GM06990 (cell line): ENCODE data around the gene JAGN1.
"Not testable (repeated sequence)": the region's sequence is repeated elsewhere in the genome, so short reads cannot be mapped to it uniquely, and the experiment has no call there.

Source experiments
- DNase-seq: peaks from one replicate; pipeline ENCODE4 v3.0.0-alpha.2; 2011; ENCODE audit not compliant: insufficient read length; ENCODE audit errors: extremely low read depth
- H3K27me3 ChIP-seq: replicated peaks from 2 replicates; pipeline ENCODE4 v1.6.0; 2011; ENCODE audit warnings: low read length; ENCODE audit not compliant: control insufficient read depth, insufficient read depth
- H3K36me3 ChIP-seq: 2 replicates; pipeline ENCODE4 v1.5.1; 2011; ENCODE audit warnings: low read length; ENCODE audit not compliant: control insufficient read depth, insufficient read depth
- H3K4me3 ChIP-seq: replicated peaks from 2 replicates; pipeline ENCODE4 v1.5.1; 2011; ENCODE audit warnings: low read depth, mild to moderate bottlenecking, control low read depth, low read length
- TF ChIP-seq, protein P1 (sequence below): IDR thresholded peaks from 2 replicates; pipeline ENCODE4 v1.5.1; 2011; ENCODE audit warnings: low read length, control low read depth, mild to moderate bottlenecking, inconsistent platforms; ENCODE audit not compliant: insufficient read depth, poor library complexity, severe bottlenecking

JAGN1 gene

GRCh38 chr3:9861201-9861600 lies 29.2 kb upstream of the JAGN1 start:
- no peak overlapping the region for H3K4me3 ChIP-seq
- no peaks in the 10 kb centered on the region; the same call in 1 of the 2 replicates for H3K27me3 ChIP-seq
- TF ChIP-seq, protein P1, sequence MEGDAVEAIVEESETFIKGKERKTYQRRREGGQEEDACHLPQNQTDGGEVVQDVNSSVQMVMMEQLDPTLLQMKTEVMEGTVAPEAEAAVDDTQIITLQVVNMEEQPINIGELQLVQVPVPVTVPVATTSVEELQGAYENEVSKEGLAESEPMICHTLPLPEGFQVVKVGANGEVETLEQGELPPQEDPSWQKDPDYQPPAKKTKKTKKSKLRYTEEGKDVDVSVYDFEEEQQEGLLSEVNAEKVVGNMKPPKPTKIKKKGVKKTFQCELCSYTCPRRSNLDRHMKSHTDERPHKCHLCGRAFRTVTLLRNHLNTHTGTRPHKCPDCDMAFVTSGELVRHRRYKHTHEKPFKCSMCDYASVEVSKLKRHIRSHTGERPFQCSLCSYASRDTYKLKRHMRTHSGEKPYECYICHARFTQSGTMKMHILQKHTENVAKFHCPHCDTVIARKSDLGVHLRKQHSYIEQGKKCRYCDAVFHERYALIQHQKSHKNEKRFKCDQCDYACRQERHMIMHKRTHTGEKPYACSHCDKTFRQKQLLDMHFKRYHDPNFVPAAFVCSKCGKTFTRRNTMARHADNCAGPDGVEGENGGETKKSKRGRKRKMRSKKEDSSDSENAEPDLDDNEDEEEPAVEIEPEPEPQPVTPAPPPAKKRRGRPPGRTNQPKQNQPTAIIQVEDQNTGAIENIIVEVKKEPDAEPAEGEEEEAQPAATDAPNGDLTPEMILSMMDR, result no peak
- DNase-seq, result no peak
- no peaks in the 10 kb centered on the region for H3K36me3 ChIP-seq

DNA sequence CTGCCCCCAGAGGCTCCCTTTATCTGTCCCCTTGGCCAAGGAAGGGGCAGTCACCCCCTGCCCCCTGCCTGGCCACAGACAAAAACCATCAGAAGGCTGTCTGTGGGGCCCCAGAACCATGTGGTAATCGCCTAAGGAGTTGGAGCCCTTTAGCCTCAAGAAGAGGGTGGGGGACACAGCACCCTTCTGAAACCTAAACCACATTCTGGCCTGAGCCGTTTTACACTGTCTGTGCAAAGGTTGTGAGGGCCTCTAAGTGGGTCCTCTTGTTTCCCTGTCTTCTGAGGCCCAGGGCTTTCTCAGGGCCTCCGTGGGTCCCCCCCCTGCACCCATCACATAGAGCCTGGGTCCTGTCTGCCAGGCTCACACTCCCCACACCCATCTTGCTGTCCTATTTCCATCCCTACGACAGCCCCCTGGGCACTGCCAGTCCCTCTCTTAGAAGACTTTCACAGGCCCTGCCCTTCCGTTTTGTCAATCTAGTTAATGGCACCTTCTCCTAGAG lies 28.7 kb upstream of the JAGN1 start:
- Histone ChIP-seq H3K36me3 (no peaks in the 10 kb centered on the region), H3K4me3 (no peak overlapping the region), H3K27me3 (no peaks in the 10 kb centered on the region; the same call in 1 of the 2 replicates)
- no peak for DNase-seq
- TF ChIP-seq, protein P1, result no peak

GRCh38 chr3:9862391-9863057 lies 27.9 kb upstream of the JAGN1 start:
- TF ChIP-seq, protein P1, result peak; percentile 16
- H3K4me3 ChIP-seq, result no peak overlapping the region
- H3K27me3 ChIP-seq, result no peaks in the 10 kb centered on the region; the same call in 1 of the 2 replicates
- no peak for DNase-seq
- H3K36me3 ChIP-seq, result no peaks in the 10 kb centered on the region

DNA sequence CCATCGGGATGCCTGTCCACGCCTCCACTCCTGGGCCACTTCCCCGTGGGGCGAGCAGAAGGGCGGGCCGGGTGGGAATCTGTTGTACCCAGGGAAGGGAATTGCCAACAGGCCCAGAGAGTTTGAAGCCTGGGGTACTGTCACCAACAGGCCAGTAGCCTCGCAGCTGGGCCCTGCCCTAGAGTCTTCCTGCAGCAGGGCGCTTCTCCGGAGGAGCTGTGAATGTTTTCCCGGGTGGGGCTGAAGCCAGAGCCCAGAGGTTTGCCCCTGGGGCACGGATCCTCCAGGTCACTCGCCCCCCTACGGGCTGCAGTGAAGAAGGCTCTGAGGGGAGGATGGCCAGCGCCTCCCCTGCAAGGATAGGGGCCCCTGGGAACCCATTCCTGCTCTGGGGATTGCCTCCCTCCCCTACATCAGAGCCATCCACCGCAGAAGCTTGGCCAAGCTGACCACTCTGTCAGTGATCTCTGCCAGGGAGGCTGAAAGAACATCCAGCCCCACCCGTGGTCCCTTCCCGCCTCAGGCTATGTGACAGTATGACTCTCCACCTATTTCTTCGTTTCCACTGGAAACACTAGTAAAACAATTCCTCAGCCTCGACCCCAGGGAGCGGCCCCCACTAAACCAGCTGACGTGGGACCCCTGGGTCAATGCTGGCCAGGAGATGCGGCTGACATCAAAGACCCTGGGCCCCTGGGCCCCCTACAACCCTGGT lies 27.2 kb upstream of the JAGN1 start:
- Histone ChIP-seq H3K36me3 (no peaks in the 10 kb centered on the region), H3K4me3 (no peak overlapping the region), H3K27me3 (no peaks in the 10 kb centered on the region; the same call in 1 of the 2 replicates)
- TF ChIP-seq, protein P1, result no peak
- no peak for DNase-seq

DNA sequence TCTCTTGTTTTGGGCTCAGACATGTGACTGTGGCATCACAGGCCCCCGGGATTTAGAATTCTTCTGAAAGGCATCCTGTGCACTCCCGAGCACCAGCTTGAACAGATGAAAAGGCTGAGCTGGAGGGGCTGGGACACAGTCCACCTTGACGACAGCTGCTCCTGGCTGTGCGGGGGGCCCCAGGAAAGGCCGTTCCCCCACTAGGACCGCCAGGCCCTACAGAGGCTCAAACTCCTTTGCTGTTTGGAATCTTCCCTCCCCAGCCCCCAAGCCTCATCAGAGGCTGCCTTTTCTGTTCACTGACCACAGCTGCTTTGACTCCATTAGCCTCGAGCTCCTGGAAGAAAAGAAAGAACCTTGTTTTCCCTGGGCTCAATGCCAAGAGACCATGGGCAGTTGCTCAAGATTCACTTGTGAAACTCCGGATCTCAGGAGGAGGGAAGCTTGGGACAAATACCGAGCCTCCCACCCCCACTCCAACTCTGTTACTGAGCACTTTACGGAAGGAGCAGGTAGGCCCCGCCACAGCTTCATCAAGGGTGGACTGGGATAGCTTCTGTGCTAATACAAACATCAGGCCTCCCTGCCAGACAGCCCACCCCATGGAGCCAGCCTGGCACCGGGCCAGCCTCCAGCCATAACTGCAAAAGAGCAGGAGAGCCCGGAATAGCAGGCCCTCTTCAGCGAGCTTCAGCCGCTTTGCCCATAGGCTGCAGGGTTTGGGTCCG lies 26.0 kb upstream of the JAGN1 start:
- Histone ChIP-seq H3K36me3 (no peaks in the 10 kb centered on the region), H3K4me3 (no peak overlapping the region), H3K27me3 (no peaks in the 10 kb centered on the region; the same call in 1 of the 2 replicates)
- no peak for DNase-seq
- TF ChIP-seq, protein P1, result no peak

DNA sequence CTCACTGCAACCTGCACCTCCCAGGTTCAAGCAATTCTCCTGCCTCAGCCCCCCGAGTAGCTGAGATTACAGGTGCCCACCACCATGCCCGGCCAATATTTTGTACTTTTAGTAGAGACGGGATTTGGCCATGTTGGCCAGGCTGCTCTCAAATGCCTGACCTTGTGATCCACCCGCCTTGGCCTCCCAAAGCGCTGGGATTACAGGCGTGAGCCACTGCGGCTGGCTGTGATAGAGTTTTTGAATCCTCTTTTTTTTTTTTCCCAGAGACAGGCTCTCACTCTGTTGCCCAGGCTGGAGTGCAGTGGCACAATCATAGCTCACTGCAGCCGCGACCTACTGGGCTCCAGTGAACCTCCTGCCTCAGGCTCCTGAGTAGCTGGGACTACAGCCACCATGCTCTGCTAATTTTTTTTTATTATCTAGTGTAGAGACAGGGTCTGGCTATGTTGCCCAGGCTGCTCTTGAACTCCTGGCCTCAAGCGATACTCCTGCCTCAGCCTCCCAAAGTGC lies 25.2 kb upstream of the JAGN1 start:
- H3K4me3 ChIP-seq, H3K27me3 ChIP-seq, DNase-seq, H3K36me3 ChIP-seq: not testable (repeated sequence)
